SU-DHL-6 (cell line): ENCODE data around the gene COPS9.

Experiments
- H2AFZ ChIP-seq: fragments of 200-600 bp; sonication (generic); 2 replicates; pipeline ENCODE4 v1.6.1; 2014; ENCODE audit warnings: low read depth, mild to moderate bottlenecking, moderate library complexity, mixed read lengths, antibody characterized with exemption, low read length; ENCODE audit not compliant: severe bottlenecking
- H3F3A ChIP-seq: fragments of 200-600 bp; shearing (Covaris generic); 2 replicates; pipeline ENCODE4 v1.6.0; 2016; ENCODE audit warnings: antibody characterized with exemption, mild to moderate bottlenecking; ENCODE audit not compliant: insufficient read depth
- H3K27ac ChIP-seq: fragments of 200-600 bp; sonication (generic); 2 replicates; pipeline ENCODE4 v1.5.1; 2016; ENCODE audit warnings: low read depth, mild to moderate bottlenecking, low read length, moderate library complexity, mixed read lengths
- H3K27me3 ChIP-seq: fragments of 200-600 bp; sonication (generic), shearing (Covaris generic); 2 replicates; pipeline ENCODE4 v1.6.0; 2014; ENCODE audit warnings: mild to moderate bottlenecking, low read length
- H3K36me3 ChIP-seq: fragments of 200-600 bp; sonication (generic); 2 replicates; pipeline ENCODE4 v1.6.1; 2014; ENCODE audit warnings: mild to moderate bottlenecking, low read length, mixed read lengths
- H3K4me2 ChIP-seq: fragments of 300-600, 200-600 bp; shearing (Covaris generic), sonication (generic); 2 replicates; pipeline ENCODE4 v1.6.0; 2014; ENCODE audit warnings: low read length, low read depth, mild to moderate bottlenecking; ENCODE audit not compliant: poor library complexity, severe bottlenecking
- H3K4me3 ChIP-seq: fragments of 200-600 bp; sonication (generic); 2 replicates; pipeline ENCODE4 v1.5.1; 2014; ENCODE audit warnings: antibody characterized with exemption, low read length, mild to moderate bottlenecking, mixed read lengths; ENCODE audit not compliant: insufficient read depth, poor library complexity, severe bottlenecking
- H3K79me2 ChIP-seq: fragments of 200-600 bp; sonication (generic); 2 replicates; pipeline ENCODE4 v1.6.1; 2014; ENCODE audit warnings: mild to moderate bottlenecking, low read length, moderate library complexity; ENCODE audit not compliant: insufficient read depth
- H3K9ac ChIP-seq: fragments of 200-600 bp; sonication (generic); 2 replicates; pipeline ENCODE4 v1.7.0; 2014; ENCODE audit warnings: mild to moderate bottlenecking, low read length
- H3K9me2 ChIP-seq: fragments of 200-600 bp; sonication (generic); replicated peaks from 2 replicates; pipeline ENCODE4 v1.6.1; 2014; ENCODE audit warnings: low read length; ENCODE audit not compliant: insufficient read depth
- H3K9me3 ChIP-seq: fragments of 200-600 bp; sonication (generic); 2 replicates; pipeline ENCODE4 v1.6.1; 2014; ENCODE audit warnings: low read length, mixed read lengths; ENCODE audit not compliant: insufficient read depth
- H4K20me1 ChIP-seq: fragments of 200-600 bp; sonication (generic); 2 replicates; pipeline ENCODE4 v1.6.1; 2014; ENCODE audit warnings: low read depth, mild to moderate bottlenecking, antibody characterized with exemption, low read length, moderate library complexity, mixed read lengths
- EZH2phosphoT487 ChIP-seq: fragments of 200-600 bp; sonication (generic), shearing (Covaris generic); conservative IDR thresholded peaks from 2 replicates; pipeline ENCODE4 v1.6.1; 2018; ENCODE audit warnings: mild to moderate bottlenecking, antibody characterized with exemption, low read length, moderate library complexity, mixed read lengths
- TF ChIP-seq, protein P1 (sequence below): fragments of 200-600 bp; sonication (generic); IDR thresholded peaks from one replicate; pipeline ENCODE4 v1.5.1; 2017; ENCODE audit warnings: antibody characterized with exemption, mild to moderate bottlenecking, low read length, moderate library complexity; ENCODE audit not compliant: insufficient read depth, poor library complexity, severe bottlenecking

The COPS9 gene

DNA sequence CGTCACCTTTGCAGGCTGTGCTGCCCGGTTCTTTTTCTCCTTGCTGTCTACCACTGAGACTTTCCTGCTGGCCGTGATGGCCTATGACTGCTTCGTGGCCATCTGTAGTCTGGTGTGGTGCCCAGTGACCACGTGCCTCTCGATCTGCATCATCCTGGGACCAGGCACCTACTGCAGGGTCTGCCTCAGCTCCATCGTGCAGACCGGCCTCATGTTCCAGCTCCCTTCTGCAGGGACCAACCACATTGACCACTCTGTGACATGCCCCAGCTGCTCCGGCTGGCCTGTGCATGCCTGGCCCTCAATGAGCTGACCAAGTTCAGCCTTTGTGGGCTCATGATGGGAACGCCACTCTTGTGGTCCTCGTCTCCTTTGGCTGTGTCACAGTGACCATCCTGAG, 26.7 kb downstream of the COPS9 start:
- no peaks in the 10 kb centered on the region for H3K79me2 ChIP-seq
- H3K9me2 ChIP-seq = no peaks in the 10 kb centered on the region
- no peak overlapping the region for H3K4me2 ChIP-seq
- H3K9ac ChIP-seq = no peak overlapping the region
- no peak overlapping the region for H2AFZ ChIP-seq
- no peak overlapping the region for H3K4me3 ChIP-seq
- TF ChIP-seq, protein P1, sequence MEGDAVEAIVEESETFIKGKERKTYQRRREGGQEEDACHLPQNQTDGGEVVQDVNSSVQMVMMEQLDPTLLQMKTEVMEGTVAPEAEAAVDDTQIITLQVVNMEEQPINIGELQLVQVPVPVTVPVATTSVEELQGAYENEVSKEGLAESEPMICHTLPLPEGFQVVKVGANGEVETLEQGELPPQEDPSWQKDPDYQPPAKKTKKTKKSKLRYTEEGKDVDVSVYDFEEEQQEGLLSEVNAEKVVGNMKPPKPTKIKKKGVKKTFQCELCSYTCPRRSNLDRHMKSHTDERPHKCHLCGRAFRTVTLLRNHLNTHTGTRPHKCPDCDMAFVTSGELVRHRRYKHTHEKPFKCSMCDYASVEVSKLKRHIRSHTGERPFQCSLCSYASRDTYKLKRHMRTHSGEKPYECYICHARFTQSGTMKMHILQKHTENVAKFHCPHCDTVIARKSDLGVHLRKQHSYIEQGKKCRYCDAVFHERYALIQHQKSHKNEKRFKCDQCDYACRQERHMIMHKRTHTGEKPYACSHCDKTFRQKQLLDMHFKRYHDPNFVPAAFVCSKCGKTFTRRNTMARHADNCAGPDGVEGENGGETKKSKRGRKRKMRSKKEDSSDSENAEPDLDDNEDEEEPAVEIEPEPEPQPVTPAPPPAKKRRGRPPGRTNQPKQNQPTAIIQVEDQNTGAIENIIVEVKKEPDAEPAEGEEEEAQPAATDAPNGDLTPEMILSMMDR = no peak
- no peak for TF ChIP-seq EZH2phosphoT487
- H3K27me3 ChIP-seq = no peaks in the 10 kb centered on the region
- no peaks in the 10 kb centered on the region for H4K20me1 ChIP-seq
- H3F3A ChIP-seq = no peaks in the 10 kb centered on the region
- no peaks in the 10 kb centered on the region for H3K9me3 ChIP-seq
- H3K36me3 ChIP-seq = no peaks in the 10 kb centered on the region
- no peak overlapping the region for H3K27ac ChIP-seq

DNA sequence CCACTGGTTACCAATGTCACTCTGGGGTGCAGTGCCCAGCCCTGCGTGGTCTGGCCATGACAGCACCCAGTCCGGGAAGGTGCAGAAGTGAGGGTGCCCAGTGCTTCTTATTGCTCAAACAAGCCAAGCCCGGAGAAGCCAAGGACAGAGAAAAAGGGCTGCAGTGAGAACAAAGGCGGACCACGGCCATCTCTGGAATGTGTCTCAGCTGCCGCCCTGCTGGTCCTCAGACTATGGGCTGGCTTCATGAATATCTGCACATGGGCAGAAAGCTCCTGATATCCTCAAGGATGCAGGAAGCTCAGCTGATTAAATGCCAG, 28.7 kb downstream of the COPS9 start:
- Histone ChIP-seq H3K36me3 (no peaks in the 10 kb centered on the region), H3K79me2 (no peaks in the 10 kb centered on the region), H3K4me2 (no peak overlapping the region), H2AFZ (no peak overlapping the region), H3K4me3 (no peak overlapping the region), H4K20me1 (no peaks in the 10 kb centered on the region), H3K27ac (no peak overlapping the region), H3K9me2 (no peaks in the 10 kb centered on the region), H3K9ac (no peak overlapping the region), H3F3A (no peaks in the 10 kb centered on the region), H3K9me3 (no peaks in the 10 kb centered on the region), H3K27me3 (no peaks in the 10 kb centered on the region)
- no peak for TF ChIP-seq EZH2phosphoT487
- TF ChIP-seq, protein P1 = no peak

DNA sequence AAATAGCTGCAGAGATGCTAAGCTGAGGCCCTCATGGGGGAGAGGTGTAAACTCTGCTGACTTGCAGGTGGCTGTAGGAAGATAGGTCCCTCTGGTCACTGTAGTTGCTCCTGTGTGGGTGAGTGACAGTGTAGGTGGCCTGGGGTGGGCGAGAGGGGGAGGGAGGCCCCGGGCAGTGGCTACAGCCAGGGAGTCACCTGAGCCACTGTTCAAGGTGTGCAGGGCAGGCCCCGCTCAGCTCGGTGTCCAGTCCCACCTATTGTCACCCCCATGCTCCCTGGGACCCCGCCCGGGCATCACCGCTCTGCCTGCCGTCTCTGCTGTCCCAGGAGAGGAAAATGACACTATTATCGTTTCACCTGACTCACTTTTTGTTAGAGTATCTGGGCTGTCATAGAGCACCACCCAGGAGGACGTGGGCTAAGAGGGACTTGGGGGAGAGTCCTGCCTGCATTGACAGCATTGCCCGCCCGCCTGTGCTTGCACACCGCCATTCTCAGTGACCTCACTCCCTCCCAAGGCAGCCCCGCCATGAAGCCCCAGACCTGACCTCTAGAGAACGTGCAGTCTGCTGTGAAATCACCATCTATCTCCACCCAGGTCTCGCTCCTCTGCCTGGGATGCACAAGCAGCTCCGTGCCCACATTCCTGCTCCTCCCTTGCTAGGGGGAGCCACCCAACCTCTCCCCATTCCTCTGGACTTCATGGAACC, 29.2 kb downstream of the COPS9 start:
- Histone ChIP-seq H2AFZ (no peak overlapping the region), H3K27me3 (no peaks in the 10 kb centered on the region), H3K4me3 (no peak overlapping the region), H3F3A (no peaks in the 10 kb centered on the region), H4K20me1 (no peaks in the 10 kb centered on the region), H3K79me2 (no peaks in the 10 kb centered on the region), H3K9me2 (no peaks in the 10 kb centered on the region), H3K4me2 (no peak overlapping the region), H3K27ac (no peak overlapping the region), H3K9me3 (no peaks in the 10 kb centered on the region), H3K36me3 (no peaks in the 10 kb centered on the region), H3K9ac (no peak overlapping the region)
- TF ChIP-seq EZH2phosphoT487 = no peak

DNA sequence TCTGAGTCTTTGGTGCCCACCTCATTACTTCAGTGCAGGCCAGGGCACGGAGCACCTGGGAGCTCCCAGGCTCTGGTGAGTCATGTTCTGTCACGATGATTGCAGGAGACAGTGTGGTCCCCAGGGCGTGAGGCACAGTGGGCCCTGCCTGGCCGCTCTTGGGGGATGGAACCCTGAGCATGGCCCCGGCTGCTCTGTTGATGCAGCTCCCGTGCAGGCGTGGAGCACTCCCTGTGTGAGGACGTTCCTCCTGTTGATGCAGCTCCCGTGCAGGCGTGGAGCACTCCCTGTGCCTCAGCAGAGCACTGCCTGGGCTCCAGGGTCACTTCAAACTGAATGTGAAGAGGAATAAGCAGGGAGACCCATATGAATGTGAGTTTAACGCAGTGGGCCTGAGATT, 30.1 kb downstream of the COPS9 start:
- H3K27me3 ChIP-seq = no peaks in the 10 kb centered on the region
- no peaks in the 10 kb centered on the region for H3K79me2 ChIP-seq
- no peaks in the 10 kb centered on the region for H3K9me3 ChIP-seq
- H3F3A ChIP-seq = no peaks in the 10 kb centered on the region
- H2AFZ ChIP-seq = no peak overlapping the region
- TF ChIP-seq, protein P1 = no peak
- no peak for TF ChIP-seq EZH2phosphoT487
- H3K27ac ChIP-seq = no peak overlapping the region
- H3K4me2 ChIP-seq = no peak overlapping the region
- no peaks in the 10 kb centered on the region for H3K9me2 ChIP-seq
- no peak overlapping the region for H3K9ac ChIP-seq
- H3K36me3 ChIP-seq = no peaks in the 10 kb centered on the region
- H4K20me1 ChIP-seq = no peaks in the 10 kb centered on the region
- no peak overlapping the region for H3K4me3 ChIP-seq
